Neural progenitor cell (in vitro differentiated cells): ENCODE measurements around the gene NBEA. TPM values are rescaled to one million over a fixed set of nuclear protein-coding genes. Genes with fewer than 3 reads are reported as not detected.

Experiments
- DNase-seq: peaks from one replicate; pipeline ENCODE4 v3.0.0-alpha.2; 2016; ENCODE audit warnings: low spot score
- H2AFZ ChIP-seq: fragments of 200-600 bp; sonication (generic); replicated peaks from 2 replicates; pipeline ENCODE4 v1.6.1; 2016; ENCODE audit warnings: antibody characterized with exemption
- H3F3A ChIP-seq: fragments of 200-600 bp; sonication (generic); 2 replicates; pipeline ENCODE4 v1.6.1; 2016; ENCODE audit warnings: antibody characterized with exemption, low read depth
- H3K27ac ChIP-seq: fragments of 200-600 bp; sonication (generic); 2 replicates; pipeline ENCODE4 v1.5.1; 2016; ENCODE audit warnings: mild to moderate bottlenecking
- H3K27me3 ChIP-seq: fragments of 200-600 bp; sonication (generic); 2 replicates; pipeline ENCODE4 v1.6.1; 2016; ENCODE audit warnings: mild to moderate bottlenecking, moderate library complexity
- H3K36me3 ChIP-seq: fragments of 200-600 bp; sonication (generic); 2 replicates; pipeline ENCODE4 v1.5.1; 2016
- H3K4me1 ChIP-seq: fragments of 200-600 bp; sonication (generic); 2 replicates; pipeline ENCODE4 v1.6.1; 2016; ENCODE audit warnings: mixed run types
- H3K4me2 ChIP-seq: fragments of 200-600 bp; sonication (generic); 2 replicates; pipeline ENCODE4 v1.6.1; 2016
- H3K4me3 ChIP-seq: fragments of 200-600 bp; sonication (generic); 2 replicates; pipeline ENCODE4 v1.5.1; 2016
- H3K79me2 ChIP-seq: fragments of 200-600 bp; sonication (generic); 2 replicates; pipeline ENCODE4 v1.6.1; 2016; ENCODE audit warnings: low read depth
- H3K9ac ChIP-seq: fragments of 200-600 bp; sonication (generic); 2 replicates; pipeline ENCODE4 v1.6.1; 2016
- H3K9me3 ChIP-seq: fragments of 200-600 bp; sonication (generic); 2 replicates; pipeline ENCODE4 v1.5.1; 2016; ENCODE audit warnings: low read depth
- H4K20me1 ChIP-seq: fragments of 200-600 bp; sonication (generic); 2 replicates; pipeline ENCODE4 v1.6.1; 2016; ENCODE audit warnings: low read depth
- H3K27ac Mint-ChIP-seq: 3 replicates; pipeline ENCODE4 v1.8.0; 2021; ENCODE audit warnings: mixed read lengths
- H3K27me3 Mint-ChIP-seq: 2 replicates; pipeline ENCODE4 v1.8.0; 2022; ENCODE audit warnings: low read depth, mild to moderate bottlenecking, inconsistent platforms, moderate library complexity, mixed read lengths; ENCODE audit not compliant: insufficient read depth
- H3K36me3 Mint-ChIP-seq: 3 replicates; pipeline ENCODE4 v1.8.0; 2021; ENCODE audit warnings: mixed read lengths
- H3K4me1 Mint-ChIP-seq: 3 replicates; pipeline ENCODE4 v1.8.0; 2021; ENCODE audit warnings: mixed read lengths
- H3K4me3 Mint-ChIP-seq: 3 replicates; pipeline ENCODE4 v1.8.0; 2021; ENCODE audit warnings: mild to moderate bottlenecking, moderate library complexity, mixed read lengths
- H3K9me3 Mint-ChIP-seq: 3 replicates; pipeline ENCODE4 v1.8.0; 2020; ENCODE audit warnings: mixed read lengths
- EZH2 ChIP-seq: fragments of 200-600 bp; sonication (generic); IDR thresholded peaks from 2 replicates; pipeline ENCODE4 v1.6.1; 2017; ENCODE audit warnings: antibody characterized with exemption, mild to moderate bottlenecking, moderate library complexity
- EZH2phosphoT487 ChIP-seq: fragments of 200-600 bp; sonication (generic); IDR thresholded peaks from 2 replicates; pipeline ENCODE4 v1.6.1; 2017; ENCODE audit warnings: antibody characterized with exemption
- total RNA-seq: library from RNA; depleted of rRNA; stranded (reverse); fragments of >200 nt; gene quantifications from 2 replicates; pipeline ENCODE4 v1.2.3, GENCODE V29; 2015; ENCODE audit warnings: low replicate concordance
- TF ChIP-seq, protein P1 (sequence below): fragments of 200-600 bp; sonication (generic); IDR thresholded peaks from 2 replicates; pipeline ENCODE4 v1.5.1; 2017; ENCODE audit warnings: antibody characterized with exemption, mild to moderate bottlenecking

NBEA gene
- total RNA-seq, 1 donor from 2014 or later, result 31.0 TPM

- no peaks in the 10 kb centered on the region for H3K4me1 ChIP-seq
- no peaks in the 10 kb centered on the region for H3F3A ChIP-seq
- Mint-ChIP-seq H3K4me3 (no peak overlapping the region), H3K27ac (no peak overlapping the region), H3K27me3 (no peaks in the 10 kb centered on the region), H3K36me3 (peaks cover 4% of the 10 kb centered on the region), H3K4me1 (peaks cover 6% of the 10 kb centered on the region), H3K9me3 (no peaks in the 10 kb centered on the region)
- no peaks in the 10 kb centered on the region for H3K9me3 ChIP-seq
- H3K4me3 ChIP-seq, result no peak overlapping the region
- no peak overlapping the region for H3K9ac ChIP-seq
- no peak for TF ChIP-seq EZH2
- TF ChIP-seq, protein P1, sequence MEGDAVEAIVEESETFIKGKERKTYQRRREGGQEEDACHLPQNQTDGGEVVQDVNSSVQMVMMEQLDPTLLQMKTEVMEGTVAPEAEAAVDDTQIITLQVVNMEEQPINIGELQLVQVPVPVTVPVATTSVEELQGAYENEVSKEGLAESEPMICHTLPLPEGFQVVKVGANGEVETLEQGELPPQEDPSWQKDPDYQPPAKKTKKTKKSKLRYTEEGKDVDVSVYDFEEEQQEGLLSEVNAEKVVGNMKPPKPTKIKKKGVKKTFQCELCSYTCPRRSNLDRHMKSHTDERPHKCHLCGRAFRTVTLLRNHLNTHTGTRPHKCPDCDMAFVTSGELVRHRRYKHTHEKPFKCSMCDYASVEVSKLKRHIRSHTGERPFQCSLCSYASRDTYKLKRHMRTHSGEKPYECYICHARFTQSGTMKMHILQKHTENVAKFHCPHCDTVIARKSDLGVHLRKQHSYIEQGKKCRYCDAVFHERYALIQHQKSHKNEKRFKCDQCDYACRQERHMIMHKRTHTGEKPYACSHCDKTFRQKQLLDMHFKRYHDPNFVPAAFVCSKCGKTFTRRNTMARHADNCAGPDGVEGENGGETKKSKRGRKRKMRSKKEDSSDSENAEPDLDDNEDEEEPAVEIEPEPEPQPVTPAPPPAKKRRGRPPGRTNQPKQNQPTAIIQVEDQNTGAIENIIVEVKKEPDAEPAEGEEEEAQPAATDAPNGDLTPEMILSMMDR, result peak; percentile 77
- no peaks in the 10 kb centered on the region for H3K79me2 ChIP-seq
- no peaks in the 10 kb centered on the region for H3K27me3 ChIP-seq
- H3K4me2 ChIP-seq, result no peak overlapping the region
- H3K27ac ChIP-seq, result no peak overlapping the region
- peaks cover 3% of the 10 kb centered on the region for H3K36me3 ChIP-seq
- no peak overlapping the region for H2AFZ ChIP-seq
- no peaks in the 10 kb centered on the region for H4K20me1 ChIP-seq
- peak; percentile 46 for DNase-seq
These were observed 222.4 kb downstream of the NBEA start for GRCh38 chr13:35164324-35164932.

GRCh38 chr13:35165205-35165604 is 223.1 kb downstream of the NBEA start:
- H3K27ac ChIP-seq, result no peak overlapping the region
- Mint-ChIP-seq H3K4me3 (no peak overlapping the region), H3K9me3 (no peaks in the 10 kb centered on the region), H3K36me3 (no peaks in the 10 kb centered on the region), H3K27ac (no peak overlapping the region), H3K27me3 (no peaks in the 10 kb centered on the region), H3K4me1 (peaks cover 6% of the 10 kb centered on the region)
- no peak overlapping the region for H3K4me3 ChIP-seq
- H3K9ac ChIP-seq, result no peak overlapping the region
- H3K36me3 ChIP-seq, result no peaks in the 10 kb centered on the region
- no peak overlapping the region for H3K4me2 ChIP-seq
- no peaks in the 10 kb centered on the region for H3K79me2 ChIP-seq
- no peaks in the 10 kb centered on the region for H3K9me3 ChIP-seq
- no peaks in the 10 kb centered on the region for H4K20me1 ChIP-seq
- H3K27me3 ChIP-seq, result no peaks in the 10 kb centered on the region
- no peaks in the 10 kb centered on the region for H3F3A ChIP-seq
- TF ChIP-seq, protein P1, result no peak
- TF ChIP-seq EZH2phosphoT487 (no peak), EZH2 (no peak)
- peak; percentile 38 for DNase-seq
- H3K4me1 ChIP-seq, result no peaks in the 10 kb centered on the region
- H2AFZ ChIP-seq, result no peak overlapping the region

DNA sequence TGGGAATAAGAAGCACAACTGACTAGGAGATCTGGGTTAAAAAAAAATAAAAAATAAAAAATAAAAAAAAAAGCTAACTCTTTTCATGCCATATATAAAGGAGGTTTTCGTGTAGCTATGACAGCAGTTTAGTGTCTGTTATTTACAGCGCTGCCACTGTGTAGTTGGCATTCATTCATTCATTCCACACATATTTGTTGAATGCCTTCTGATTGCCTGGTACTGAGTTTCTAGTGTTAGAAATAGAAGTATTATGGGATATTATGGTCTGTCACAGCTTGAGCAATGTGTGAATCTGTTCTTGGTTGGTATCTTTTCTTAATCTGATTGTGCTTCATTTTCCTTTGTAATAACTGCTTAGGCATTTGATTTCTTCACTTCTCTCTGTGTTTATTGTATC is 237.4 kb downstream of the NBEA start:
- H3K36me3 Mint-ChIP-seq, result peaks cover 2% of the 10 kb centered on the region
- H3K4me3 Mint-ChIP-seq, result no peak overlapping the region
- Histone ChIP-seq H3K9me3 (no peaks in the 10 kb centered on the region), H4K20me1 (no peaks in the 10 kb centered on the region), H3K4me2 (no peak overlapping the region), H3K4me1 (no peaks in the 10 kb centered on the region), H3K27me3 (no peaks in the 10 kb centered on the region), H3K4me3 (no peak overlapping the region), H3F3A (no peaks in the 10 kb centered on the region), H3K9ac (no peak overlapping the region), H3K36me3 (peaks cover 2% of the 10 kb centered on the region), H3K27ac (no peak overlapping the region), H2AFZ (no peak overlapping the region), H3K79me2 (no peaks in the 10 kb centered on the region)
- no peaks in the 10 kb centered on the region for H3K4me1 Mint-ChIP-seq
- no peak overlapping the region for H3K27ac Mint-ChIP-seq
- TF ChIP-seq, protein P1, result no peak
- TF ChIP-seq EZH2phosphoT487, result no peak
- TF ChIP-seq EZH2, result no peak
- no peaks in the 10 kb centered on the region for H3K27me3 Mint-ChIP-seq
- no peak for DNase-seq
- no peaks in the 10 kb centered on the region for H3K9me3 Mint-ChIP-seq
